ENCODE measurements around the gene LEMD3. TPM values are rescaled to one million over a fixed set of nuclear protein-coding genes. Genes with fewer than 3 reads are reported as not detected.

LEMD3 gene
- polyA plus RNA-seq, 1 donor from 2014 or later: 45.4 TPM

- no peak overlapping the region for H3K4me3 Mint-ChIP-seq
Observed at GRCh38 chr12:65155784-65156183, 13.6 kb upstream of the LEMD3 start.

GRCh38 chr12:65156366-65156841, 13.0 kb upstream of the LEMD3 start:
- H3K36me3 Mint-ChIP-seq: no peaks in the 10 kb centered on the region
- peak overlapping the region; percentile 0 to 52 (median 11) for H3K27ac Mint-ChIP-seq
- no peaks in the 10 kb centered on the region for H3K9me3 Mint-ChIP-seq
- H3K27me3 Mint-ChIP-seq: no peaks in the 10 kb centered on the region
- peaks cover 12 to 19% (median 13%) of the 10 kb centered on the region in 3 donors for H3K4me1 Mint-ChIP-seq
- peak overlapping the region; percentile 42 to 90 (median 52) for H3K4me3 Mint-ChIP-seq

More at GRCh38 chr12:65155784-65156183, 13.6 kb upstream of the LEMD3 start:
- Mint-ChIP-seq H3K9me3 (peaks cover 0 to 1% (median 0%) of the 10 kb centered on the region in 3 donors), H3K36me3 (peaks cover under 1% of the 10 kb centered on the region), H3K27me3 (peaks cover 2% of the 10 kb centered on the region), H3K4me1 (peaks cover 12 to 14% (median 13%) of the 10 kb centered on the region in 3 donors), H3K27ac (no peak overlapping the region)

- H3K27ac Mint-ChIP-seq: peak overlapping the region in 1 of 3 donors; percentile 52
- no peaks in the 10 kb centered on the region for H3K36me3 Mint-ChIP-seq
- H3K4me1 Mint-ChIP-seq: peaks cover 12 to 19% (median 13%) of the 10 kb centered on the region in 3 donors
- H3K4me3 Mint-ChIP-seq: peak overlapping the region in 1 of 4 donors; percentile 90
- H3K9me3 Mint-ChIP-seq: no peaks in the 10 kb centered on the region
- H3K27me3 Mint-ChIP-seq: no peaks in the 10 kb centered on the region
Observed at GRCh38 chr12:65157091-65157490, 12.3 kb upstream of the LEMD3 start.

- H3K27me3 Mint-ChIP-seq: no peaks in the 10 kb centered on the region
- no peak overlapping the region for H3K4me3 Mint-ChIP-seq
- H3K4me1 Mint-ChIP-seq: peaks cover 0 to 5% (median 1%) of the 10 kb centered on the region in 3 donors
- no peak overlapping the region for H3K27ac Mint-ChIP-seq
- no peaks in the 10 kb centered on the region for H3K36me3 Mint-ChIP-seq
- H3K9me3 Mint-ChIP-seq: no peaks in the 10 kb centered on the region
Observed at GRCh38 chr12:65162609-65163008, 6.8 kb upstream of the LEMD3 start.

- Mint-ChIP-seq H3K36me3 (no peaks in the 10 kb centered on the region), H3K27me3 (no peaks in the 10 kb centered on the region), H3K27ac (no peak overlapping the region), H3K4me1 (peaks cover 1 to 12% (median 2%) of the 10 kb centered on the region in 3 donors), H3K4me3 (no peak overlapping the region), H3K9me3 (no peaks in the 10 kb centered on the region)
Observed at GRCh38 chr12:65164244-65164643, 5.1 kb upstream of the LEMD3 start.

GRCh38 chr12:65164774-65165173, 4.6 kb upstream of the LEMD3 start:
- H3K27me3 Mint-ChIP-seq: no peaks in the 10 kb centered on the region
- no peak overlapping the region for H3K27ac Mint-ChIP-seq
- H3K36me3 Mint-ChIP-seq: no peaks in the 10 kb centered on the region
- H3K4me1 Mint-ChIP-seq: peaks cover 1 to 16% (median 2%) of the 10 kb centered on the region in 3 donors
- H3K4me3 Mint-ChIP-seq: no peak overlapping the region
- H3K9me3 Mint-ChIP-seq: no peaks in the 10 kb centered on the region

- Mint-ChIP-seq H3K36me3 (no peaks in the 10 kb centered on the region), H3K27me3 (no peaks in the 10 kb centered on the region), H3K4me1 (peaks cover 25 to 26% (median 26%) of the 10 kb centered on the region in 3 donors), H3K27ac (peak overlapping the region; percentile 95 to 99 (median 99)), H3K4me3 (peak overlapping the region; percentile 99 to 100 (median 100)), H3K9me3 (no peaks in the 10 kb centered on the region)
Observed at GRCh38 chr12:65168681-65169319, 583 bp upstream of the LEMD3 start.

- no peaks in the 10 kb centered on the region for H3K36me3 Mint-ChIP-seq
Observed at GRCh38 chr12:65170209-65170881, 962 bp downstream of the LEMD3 start.

GRCh38 chr12:65171073-65171472, 1.7 kb downstream of the LEMD3 start:
- H3K4me1 Mint-ChIP-seq: peaks cover 25 to 26% (median 26%) of the 10 kb centered on the region in 3 donors

More at GRCh38 chr12:65170209-65170881, 962 bp downstream of the LEMD3 start:
- Mint-ChIP-seq H3K9me3 (no peaks in the 10 kb centered on the region), H3K27me3 (no peaks in the 10 kb centered on the region), H3K4me3 (peak overlapping the region; percentile 95 to 100 (median 100)), H3K27ac (peak overlapping the region; percentile 63 to 99 (median 95)), H3K4me1 (peaks cover 25 to 26% (median 26%) of the 10 kb centered on the region in 3 donors)

GRCh38 chr12:65171870-65172269, 2.5 kb downstream of the LEMD3 start:
- no peaks in the 10 kb centered on the region for H3K9me3 Mint-ChIP-seq
- peak overlapping the region; percentile 14 to 99 (median 26) for H3K27ac Mint-ChIP-seq

More at GRCh38 chr12:65171073-65171472, 1.7 kb downstream of the LEMD3 start:
- Mint-ChIP-seq H3K27me3 (no peaks in the 10 kb centered on the region), H3K27ac (peak overlapping the region; percentile 27 to 99 (median 95)), H3K36me3 (no peaks in the 10 kb centered on the region), H3K4me3 (peak overlapping the region; percentile 95 to 100 (median 100)), H3K9me3 (no peaks in the 10 kb centered on the region)

GRCh38 chr12:65175385-65175784, 6.0 kb downstream of the LEMD3 start:
- peaks cover 14 to 28% (median 24%) of the 10 kb centered on the region in 3 donors for H3K4me1 Mint-ChIP-seq
- no peak overlapping the region for H3K4me3 Mint-ChIP-seq
- no peaks in the 10 kb centered on the region for H3K36me3 Mint-ChIP-seq
- H3K27me3 Mint-ChIP-seq: no peaks in the 10 kb centered on the region
- H3K27ac Mint-ChIP-seq: no peak overlapping the region
- H3K9me3 Mint-ChIP-seq: no peaks in the 10 kb centered on the region

More at GRCh38 chr12:65171870-65172269, 2.5 kb downstream of the LEMD3 start:
- Mint-ChIP-seq H3K4me1 (peaks cover 25 to 26% (median 26%) of the 10 kb centered on the region in 3 donors), H3K4me3 (peak overlapping the region; percentile 68 to 100 (median 86)), H3K36me3 (no peaks in the 10 kb centered on the region), H3K27me3 (no peaks in the 10 kb centered on the region)

- Mint-ChIP-seq H3K36me3 (no peaks in the 10 kb centered on the region), H3K4me1 (peaks cover 33 to 51% (median 47%) of the 10 kb centered on the region in 3 donors), H3K9me3 (no peaks in the 10 kb centered on the region), H3K27me3 (no peaks in the 10 kb centered on the region), H3K27ac (no peak overlapping the region), H3K4me3 (peak overlapping the region in 1 of 4 donors; percentile 52)
Observed at GRCh38 chr12:65182012-65182739, 12.8 kb downstream of the LEMD3 start.

GRCh38 chr12:65184176-65184857, 14.9 kb downstream of the LEMD3 start:
- Mint-ChIP-seq H3K36me3 (no peaks in the 10 kb centered on the region), H3K9me3 (no peaks in the 10 kb centered on the region), H3K4me1 (peaks cover 54 to 72% (median 63%) of the 10 kb centered on the region in 3 donors), H3K27me3 (no peaks in the 10 kb centered on the region), H3K27ac (no peak overlapping the region), H3K4me3 (no peak overlapping the region)

GRCh38 chr12:65184858-65185229, 15.5 kb downstream of the LEMD3 start:
- no peaks in the 10 kb centered on the region for H3K9me3 Mint-ChIP-seq
- peak overlapping the region in 1 of 4 donors; percentile 68 for H3K4me3 Mint-ChIP-seq
- H3K4me1 Mint-ChIP-seq: peaks cover 54 to 74% (median 64%) of the 10 kb centered on the region in 3 donors
- H3K36me3 Mint-ChIP-seq: no peaks in the 10 kb centered on the region
- H3K27me3 Mint-ChIP-seq: no peaks in the 10 kb centered on the region
- H3K27ac Mint-ChIP-seq: peak overlapping the region in 1 of 3 donors; percentile 47

All from IgD-negative memory B cell (primary cell).